Stimulated activated naive CD8-positive, alpha-beta T cell treated with anti-CD3 and anti-CD28 coated beads, Interleukin-15, amount 100 ng/mL, for 72 hours (primary cell): Measurements from ENCODE around the gene RCBTB1.
"Not testable (repeated sequence)": the region's sequence is repeated elsewhere in the genome, so short reads cannot be mapped to it uniquely, and the experiment has no call there.

ENCODE experiments used
- ATAC-seq: fragments of 150-1000 bp; cut with Tn5 transposase; 2 replicates; pipeline ENCODE4 v1.10.0; 2021; ENCODE audit warnings: mild to moderate bottlenecking, moderate library complexity
- DNase-seq, 2 donors: peaks; one replicate each; pipeline ENCODE4 v3.0.0; 2021 to 2022
- H3K27ac Mint-ChIP-seq, 2 donors: one replicate each; pipeline ENCODE4 v1.8.0; 2022; ENCODE audit warnings: mild to moderate bottlenecking in 2 of 2, mixed read lengths in 2 of 2, moderate library complexity in 2 of 2
- H3K27me3 Mint-ChIP-seq: one replicate; pipeline ENCODE4 v1.8.0; 2022; ENCODE audit warnings: mixed read lengths
- H3K4me1 Mint-ChIP-seq: one replicate; pipeline ENCODE4 v1.8.0; 2022; ENCODE audit warnings: mild to moderate bottlenecking, mixed read lengths
- H3K4me3 Mint-ChIP-seq, 2 donors: one replicate each; pipeline ENCODE4 v1.8.0; 2022; ENCODE audit warnings: mild to moderate bottlenecking in 2 of 2, mixed read lengths in 2 of 2, moderate library complexity in 1 of 2
- H3K9me3 Mint-ChIP-seq, 2 donors: one replicate each; pipeline ENCODE4 v1.8.0; 2022; ENCODE audit warnings: mixed read lengths in 2 of 2

The RCBTB1 gene

DNA sequence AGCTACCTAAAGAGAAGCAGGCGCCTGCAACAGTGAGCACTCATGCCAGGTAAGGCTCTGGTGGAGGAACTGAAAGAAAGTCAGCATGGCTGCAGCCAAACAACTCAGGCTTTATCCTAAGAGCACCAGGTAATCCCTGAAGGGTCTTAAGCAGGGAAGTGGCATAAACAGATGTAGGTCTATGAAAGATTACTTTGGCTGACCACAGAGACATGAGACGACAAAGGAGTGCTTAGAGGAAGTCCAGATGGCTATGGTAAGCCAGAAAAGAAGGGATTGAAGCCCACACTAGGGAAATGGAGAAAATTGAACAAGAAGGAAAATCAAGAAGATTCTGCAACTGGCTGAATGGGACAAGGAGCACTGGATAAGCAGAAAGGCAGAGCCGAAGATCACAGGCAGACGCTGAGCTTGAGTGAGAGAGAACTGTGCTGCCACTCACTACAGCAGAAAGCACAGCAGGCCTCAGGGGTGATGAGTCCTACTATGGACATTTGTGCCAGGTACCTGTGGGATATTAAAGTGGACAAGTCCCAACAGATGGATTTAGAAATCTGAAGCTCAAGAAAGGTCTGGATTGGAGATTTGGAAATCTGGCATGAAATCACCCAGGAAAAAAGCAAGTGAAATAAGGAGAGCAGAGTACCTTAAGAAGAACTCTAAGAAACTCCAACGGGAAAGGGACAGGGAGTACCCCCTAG is 4.2 kb downstream of the RCBTB1 start:
- no peaks in the 10 kb centered on the region for H3K27me3 Mint-ChIP-seq
- H3K9me3 Mint-ChIP-seq = no peaks in the 10 kb centered on the region
- ATAC-seq = no peak
- H3K27ac Mint-ChIP-seq = no peak overlapping the region
- no peak for DNase-seq
- no peak overlapping the region for H3K4me3 Mint-ChIP-seq
- H3K4me1 Mint-ChIP-seq = peaks cover 23% of the 10 kb centered on the region

DNA sequence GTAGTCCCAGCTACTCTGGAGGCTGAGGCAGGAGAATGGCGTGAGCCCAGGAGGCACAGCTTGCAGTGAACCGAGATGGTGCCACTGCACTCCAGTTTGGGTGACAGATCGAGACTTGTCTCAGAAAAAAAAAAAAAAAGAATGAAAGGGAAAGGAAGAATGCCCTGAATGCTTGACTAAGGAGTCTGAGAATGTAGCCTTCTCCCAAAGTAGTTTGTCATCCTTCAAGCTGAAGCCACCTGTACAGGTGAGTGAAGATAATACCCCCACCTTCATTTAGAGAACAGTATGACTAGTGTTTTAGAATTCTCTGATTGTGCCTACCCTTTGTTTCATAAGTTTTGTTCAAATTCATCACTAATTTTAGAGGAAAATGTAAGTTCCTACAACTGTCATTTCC is 5.9 kb downstream of the RCBTB1 start:
- Mint-ChIP-seq H3K27ac (no peak overlapping the region), H3K27me3 (no peaks in the 10 kb centered on the region), H3K9me3 (no peaks in the 10 kb centered on the region), H3K4me3 (no peak overlapping the region), H3K4me1 (peaks cover 16% of the 10 kb centered on the region)
- ATAC-seq = no peak
- no peak for DNase-seq

DNA sequence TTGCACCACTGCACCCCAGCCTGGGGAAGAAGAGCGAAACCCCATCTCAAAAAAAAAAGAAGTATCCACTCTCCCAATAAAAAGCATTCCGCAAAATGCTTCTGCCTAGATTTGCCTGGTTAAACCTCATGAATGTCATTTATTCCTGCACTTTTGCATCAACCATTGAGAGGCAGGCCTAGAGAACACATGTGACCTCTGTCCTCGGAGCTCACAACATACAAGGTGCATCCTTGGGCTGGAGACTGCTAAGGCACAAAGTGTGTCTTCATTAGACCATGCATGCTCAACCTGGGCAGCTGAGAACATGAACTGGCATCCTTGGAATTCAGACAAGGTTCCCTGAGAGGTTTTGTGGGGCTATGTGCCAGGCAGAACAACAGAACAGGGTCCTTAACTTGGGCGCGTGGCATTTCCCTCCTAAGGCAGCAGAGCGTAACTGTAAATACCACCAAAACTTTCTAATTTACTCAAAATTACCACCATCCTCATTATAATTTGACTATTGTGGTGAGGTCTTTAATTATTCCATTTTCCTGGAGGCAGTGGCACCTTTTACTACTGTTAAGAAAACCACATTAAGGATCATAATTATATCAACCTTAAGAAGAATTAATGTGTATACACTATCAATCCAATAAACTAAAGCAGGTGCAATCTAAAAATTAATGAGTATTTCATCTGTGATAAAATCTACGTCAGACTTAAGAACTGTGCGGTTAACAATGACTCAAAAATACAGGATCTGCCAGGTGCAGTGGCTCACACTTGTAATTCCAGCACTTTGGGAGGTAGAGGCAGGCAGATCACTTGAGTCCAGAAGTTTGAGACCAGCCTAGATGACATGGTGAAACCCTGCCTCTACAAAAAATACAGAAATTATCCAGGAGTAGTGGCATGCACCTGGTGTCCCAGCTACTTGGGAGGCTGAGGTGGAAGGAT is 13.8 kb downstream of the RCBTB1 start:
- Mint-ChIP-seq H3K4me1 (peaks cover 28% of the 10 kb centered on the region), H3K27me3 (no peaks in the 10 kb centered on the region), H3K4me3 (no peak overlapping the region), H3K9me3 (no peaks in the 10 kb centered on the region), H3K27ac (no peak overlapping the region)
- ATAC-seq (peak; percentile 50), DNase-seq (no peak)

DNA sequence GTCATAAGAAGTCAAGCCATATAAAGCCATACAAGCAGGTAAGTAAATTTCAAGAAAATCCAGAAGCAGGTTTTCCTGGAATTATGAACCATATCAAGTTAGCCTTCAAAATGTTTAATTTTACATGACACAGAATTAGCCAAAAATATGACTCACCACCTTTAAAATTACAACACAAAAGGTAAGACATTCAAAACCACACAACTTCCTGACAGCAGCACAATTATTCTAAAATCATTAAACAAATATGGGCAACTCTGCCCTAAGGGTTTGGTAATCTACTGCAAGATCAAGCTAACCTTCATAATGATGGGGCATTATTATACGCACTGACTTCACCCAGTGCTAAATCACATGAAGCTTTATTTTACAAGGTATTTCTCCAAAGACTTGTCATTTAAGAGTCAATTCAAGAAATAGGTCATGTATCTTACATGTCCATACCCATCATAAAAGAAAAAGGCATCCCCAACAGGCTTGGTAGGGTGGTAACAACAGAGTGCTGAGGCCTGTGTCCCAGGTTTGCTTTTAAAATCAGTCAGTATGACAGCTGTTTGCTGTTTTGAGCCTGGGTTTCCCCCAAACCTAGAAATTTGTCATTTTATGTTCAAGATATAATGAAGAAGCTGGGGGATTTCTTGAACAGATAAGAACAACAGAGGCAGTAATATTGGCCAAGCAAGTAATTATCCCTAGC is 15.2 kb downstream of the RCBTB1 start:
- Mint-ChIP-seq H3K27ac (peak overlapping the region; percentile 37 to 71), H3K9me3 (no peaks in the 10 kb centered on the region), H3K27me3 (no peaks in the 10 kb centered on the region), H3K4me1 (peaks cover 28% of the 10 kb centered on the region), H3K4me3 (peak overlapping the region; percentile 41 to 50)
- DNase-seq (peak in 1 of 2 donors; percentile 31), ATAC-seq (peak; percentile 92)

DNA sequence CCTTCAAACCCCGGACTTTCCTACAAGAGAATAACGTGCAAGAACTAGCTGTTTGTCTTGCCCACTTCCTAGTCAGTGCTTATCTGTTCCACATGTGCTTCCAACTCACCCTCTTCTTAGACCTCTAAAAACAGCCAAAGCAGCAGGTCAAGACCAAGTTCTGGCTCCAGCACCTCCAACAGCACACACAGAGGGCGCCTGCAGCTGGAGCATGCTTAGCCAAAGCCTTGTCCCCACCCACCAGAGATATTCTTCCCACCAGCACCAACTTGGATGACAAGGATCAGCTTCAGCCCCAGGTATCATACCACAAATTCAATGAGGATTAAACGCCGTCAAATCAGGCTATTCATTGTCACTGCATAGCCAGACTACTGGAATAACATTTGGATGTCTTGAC is 17.9 kb downstream of the RCBTB1 start:
- no peaks in the 10 kb centered on the region for H3K9me3 Mint-ChIP-seq
- H3K4me1 Mint-ChIP-seq = peaks cover 28% of the 10 kb centered on the region
- DNase-seq (no peak), ATAC-seq (no peak)
- H3K27me3 Mint-ChIP-seq = no peaks in the 10 kb centered on the region
- H3K4me3 Mint-ChIP-seq = no peak overlapping the region
- H3K27ac Mint-ChIP-seq = no peak overlapping the region

DNA sequence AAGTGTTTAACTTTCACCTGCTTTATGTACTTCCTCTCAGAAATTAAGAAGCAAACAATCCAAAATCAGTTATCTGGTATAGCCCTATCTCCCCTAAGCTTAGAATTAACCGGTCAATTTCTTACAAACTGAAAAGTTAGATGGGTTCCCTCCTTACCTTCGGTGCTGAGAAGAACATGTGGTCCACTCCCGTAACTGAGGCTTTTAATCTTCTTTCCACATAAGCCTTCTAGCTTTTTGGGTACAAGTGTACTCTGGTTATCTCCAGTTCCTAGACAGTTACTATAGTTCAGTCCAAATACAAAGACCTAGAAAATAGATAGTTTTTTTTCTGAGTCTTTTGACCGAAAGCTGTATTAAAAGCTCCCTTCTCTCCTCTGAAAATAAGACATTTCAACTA is 18.9 kb downstream of the RCBTB1 start:
- H3K9me3 Mint-ChIP-seq = no peaks in the 10 kb centered on the region
- H3K27me3 Mint-ChIP-seq = no peaks in the 10 kb centered on the region
- no peak overlapping the region for H3K27ac Mint-ChIP-seq
- peaks cover 24% of the 10 kb centered on the region for H3K4me1 Mint-ChIP-seq
- ATAC-seq = no peak
- DNase-seq = no peak
- no peak overlapping the region for H3K4me3 Mint-ChIP-seq

DNA sequence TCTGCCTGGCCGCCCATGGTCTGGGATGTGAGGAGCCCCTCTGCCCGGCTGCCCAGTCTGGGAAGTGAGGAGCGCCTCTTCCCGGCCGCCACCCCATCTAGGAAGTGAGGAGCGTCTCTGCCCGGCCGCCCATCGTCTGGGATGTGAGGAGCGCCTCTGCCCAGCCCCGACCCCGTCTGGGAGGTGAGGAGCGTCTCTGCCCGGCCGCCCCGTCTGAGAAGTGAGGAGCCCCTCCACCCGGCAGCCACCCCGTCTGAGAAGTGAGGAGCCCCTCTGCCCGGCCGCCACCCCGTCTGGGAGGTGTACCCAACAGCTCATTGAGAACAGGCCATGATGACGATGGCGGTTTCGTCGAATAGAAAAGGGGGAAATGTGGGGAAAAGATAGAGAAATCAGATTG is 19.9 kb downstream of the RCBTB1 start:
- H3K27me3 Mint-ChIP-seq, ATAC-seq, H3K4me3 Mint-ChIP-seq, H3K27ac Mint-ChIP-seq, H3K9me3 Mint-ChIP-seq, DNase-seq: not testable (repeated sequence)
- peaks cover 23% of the 10 kb centered on the region for H3K4me1 Mint-ChIP-seq

DNA sequence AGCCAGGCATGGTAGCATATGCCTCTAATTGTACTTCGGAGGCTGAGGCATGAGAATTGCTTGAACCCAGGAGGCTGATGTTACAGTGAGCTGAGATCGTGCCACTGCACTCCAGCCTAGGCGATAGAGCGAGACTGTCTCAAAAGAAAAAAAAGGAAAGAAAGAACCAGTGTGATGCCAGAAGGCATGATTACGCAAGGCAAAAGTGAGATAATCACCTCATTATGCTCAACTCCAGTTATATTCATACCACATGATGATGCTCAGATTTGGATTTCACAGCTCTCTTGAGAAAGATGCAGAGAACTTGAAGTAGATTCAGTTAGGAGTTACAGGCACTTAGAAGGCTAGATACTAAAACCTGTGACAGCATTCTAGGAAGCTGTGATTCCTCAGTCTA is 21.8 kb downstream of the RCBTB1 start:
- ATAC-seq (no peak), DNase-seq (no peak)
- H3K4me3 Mint-ChIP-seq = no peak overlapping the region
- H3K4me1 Mint-ChIP-seq = peaks cover 15% of the 10 kb centered on the region
- peak overlapping the region in 1 of 2 donors; percentile 19 for H3K27ac Mint-ChIP-seq
- no peaks in the 10 kb centered on the region for H3K9me3 Mint-ChIP-seq
- H3K27me3 Mint-ChIP-seq = no peaks in the 10 kb centered on the region

DNA sequence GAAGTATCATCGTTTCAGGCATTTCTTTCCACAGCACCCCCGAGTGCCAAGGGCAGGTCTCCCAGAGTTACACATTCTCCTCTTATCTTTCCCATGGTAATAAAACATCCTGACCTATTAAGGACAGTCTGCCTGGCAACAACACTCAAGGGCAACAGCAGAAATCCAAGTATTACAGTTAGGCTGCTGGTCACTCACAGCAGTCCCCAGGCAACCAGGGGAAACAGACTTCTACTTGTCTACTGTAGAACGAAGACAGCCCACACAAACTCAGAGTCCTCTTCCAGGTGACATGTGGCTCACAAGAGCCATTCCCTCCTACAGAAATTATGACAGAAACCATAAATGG is 24.3 kb downstream of the RCBTB1 start:
- Mint-ChIP-seq H3K27me3 (no peaks in the 10 kb centered on the region), H3K4me3 (no peak overlapping the region), H3K9me3 (no peaks in the 10 kb centered on the region), H3K27ac (no peak overlapping the region), H3K4me1 (peaks cover 15% of the 10 kb centered on the region)
- DNase-seq = no peak
- ATAC-seq = no peak

DNA sequence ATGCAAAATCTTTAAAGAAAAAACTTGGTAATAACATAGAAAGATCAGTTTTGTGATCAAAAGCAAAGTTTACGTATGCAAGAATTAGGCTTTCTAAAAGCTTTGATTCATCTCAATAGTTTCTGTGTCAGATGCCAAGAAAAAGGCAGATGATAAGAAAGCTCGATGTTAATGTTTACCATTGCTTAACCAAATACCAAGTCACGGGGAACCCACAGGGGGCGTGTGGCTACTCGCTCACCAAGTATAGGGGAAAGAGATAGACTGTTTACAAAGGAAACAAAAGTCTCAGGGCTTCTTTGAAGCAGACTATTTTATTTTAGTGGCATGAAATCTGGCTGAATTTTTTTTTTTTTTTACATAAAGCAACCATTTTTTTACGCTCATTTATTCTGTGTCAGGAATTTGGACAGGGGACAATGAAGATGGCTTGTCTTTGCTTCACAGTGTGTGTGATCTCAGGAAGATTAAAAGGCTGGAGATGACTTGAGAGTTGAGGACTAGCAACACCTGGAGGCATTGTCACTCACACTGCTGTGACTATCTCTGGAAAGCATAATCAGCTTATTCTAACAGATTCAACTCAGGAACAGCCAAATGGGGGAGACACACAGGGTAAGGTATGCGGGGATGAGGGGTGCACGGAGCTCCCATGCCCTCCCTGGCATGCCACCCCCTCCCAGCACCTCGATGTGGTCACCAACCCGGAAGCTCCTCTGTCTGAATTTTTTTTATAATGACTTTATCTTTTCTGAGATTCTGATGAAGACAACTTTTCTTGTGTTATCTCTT is 24.9 kb downstream of the RCBTB1 start:
- H3K9me3 Mint-ChIP-seq = no peaks in the 10 kb centered on the region
- peak overlapping the region in 1 of 2 donors; percentile 27 for H3K27ac Mint-ChIP-seq
- H3K4me3 Mint-ChIP-seq = no peak overlapping the region
- peaks cover 15% of the 10 kb centered on the region for H3K4me1 Mint-ChIP-seq
- no peak for DNase-seq
- H3K27me3 Mint-ChIP-seq = no peaks in the 10 kb centered on the region
- no peak for ATAC-seq

DNA sequence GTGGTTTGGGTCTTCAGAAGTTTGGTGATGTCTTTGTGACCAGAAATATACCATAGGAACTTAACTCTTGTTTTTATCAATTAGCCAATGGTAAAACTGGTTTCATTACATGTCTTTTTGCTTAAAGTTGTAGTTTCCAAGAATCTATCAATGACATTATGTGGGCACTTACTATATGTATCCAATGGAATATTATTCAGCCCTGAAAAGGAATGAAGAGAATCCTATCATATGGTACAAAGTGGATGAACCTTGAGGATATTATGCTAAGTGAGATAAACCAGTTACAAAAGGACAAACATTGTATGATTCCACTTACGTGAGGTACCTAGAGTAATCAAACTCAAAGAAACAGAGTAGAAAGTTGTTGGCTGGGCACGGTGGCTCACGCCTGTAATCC is 26.4 kb downstream of the RCBTB1 start:
- DNase-seq = no peak
- Mint-ChIP-seq H3K4me3 (no peak overlapping the region), H3K27me3 (no peaks in the 10 kb centered on the region), H3K9me3 (no peaks in the 10 kb centered on the region), H3K4me1 (peaks cover 15% of the 10 kb centered on the region), H3K27ac (no peak overlapping the region)
- no peak for ATAC-seq

DNA sequence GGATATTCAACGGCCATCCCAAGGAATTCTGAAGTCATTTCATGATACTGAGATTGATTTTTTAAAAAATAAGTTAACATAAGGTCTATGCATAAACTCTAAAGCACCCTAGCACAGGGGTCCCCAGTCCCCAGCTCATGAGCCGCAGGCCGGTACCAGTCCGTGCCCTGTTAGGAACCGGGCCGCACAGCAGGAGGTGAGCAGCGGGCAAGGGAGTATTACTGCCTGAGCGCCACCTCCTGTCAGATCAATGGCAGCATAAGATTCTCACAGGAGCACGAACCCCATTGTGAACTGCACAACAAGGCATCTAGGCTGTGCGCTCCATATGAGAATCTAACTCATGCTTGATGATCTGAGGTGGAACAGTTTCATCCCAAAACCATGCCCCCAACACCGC is 31.0 kb downstream of the RCBTB1 start:
- Mint-ChIP-seq H3K27ac (no peak overlapping the region), H3K27me3 (no peaks in the 10 kb centered on the region), H3K4me1 (no peaks in the 10 kb centered on the region), H3K4me3 (no peak overlapping the region), H3K9me3 (no peaks in the 10 kb centered on the region)
- no peak for ATAC-seq
- no peak for DNase-seq

DNA sequence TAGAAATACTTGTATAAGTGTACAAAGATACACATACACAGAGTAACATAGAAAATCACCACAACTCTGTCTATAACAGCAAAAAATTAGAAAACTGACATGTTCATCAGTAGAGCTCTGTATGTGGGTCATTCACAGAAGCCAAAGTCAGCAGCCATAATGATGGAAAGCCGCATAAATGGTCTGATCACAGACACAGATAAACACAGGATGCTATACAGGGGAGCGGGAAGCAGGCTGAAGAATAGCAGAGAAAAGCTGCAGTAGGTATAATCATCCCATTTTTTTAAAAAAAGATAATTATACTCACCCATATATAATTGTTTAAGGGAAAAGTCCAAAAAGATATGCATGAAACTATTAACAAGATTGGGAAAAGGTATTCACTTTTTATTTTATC is 31.5 kb downstream of the RCBTB1 start:
- Mint-ChIP-seq H3K4me3 (no peak overlapping the region), H3K27me3 (no peaks in the 10 kb centered on the region), H3K4me1 (no peaks in the 10 kb centered on the region), H3K9me3 (no peaks in the 10 kb centered on the region), H3K27ac (no peak overlapping the region)
- no peak for ATAC-seq
- DNase-seq = no peak

DNA sequence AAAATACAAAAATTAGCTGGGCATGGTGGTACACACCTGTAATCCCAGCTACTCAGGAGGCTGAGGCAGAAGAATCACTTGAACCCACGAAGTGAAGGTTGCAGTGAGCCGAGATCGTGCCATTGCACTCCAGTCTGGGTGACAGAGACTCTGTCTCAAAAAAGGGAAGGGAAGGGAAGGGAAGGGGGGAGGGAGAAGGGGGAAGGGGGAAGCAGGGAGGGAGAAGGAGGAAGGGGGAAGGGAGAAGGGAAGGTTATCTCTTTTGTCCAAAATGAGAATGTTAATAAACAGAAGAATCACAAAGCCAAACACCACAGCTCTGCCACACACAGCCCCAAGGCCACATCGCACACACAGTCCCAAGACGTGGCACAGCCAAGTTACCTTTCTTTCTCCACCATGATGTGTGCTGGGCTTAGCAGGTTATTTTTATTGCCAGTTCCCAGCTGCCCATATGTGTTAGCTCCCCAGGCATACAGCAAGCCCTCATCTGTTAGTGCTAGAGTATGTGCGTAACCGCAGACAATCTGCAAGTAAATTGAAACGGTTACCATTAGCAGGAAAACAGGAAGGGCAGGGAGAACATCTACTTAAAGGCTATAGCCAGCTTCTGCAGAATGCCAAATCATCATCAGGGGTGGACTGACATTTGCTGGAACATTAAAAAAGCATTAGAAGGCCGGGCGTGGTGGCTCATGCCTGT is 34.3 kb downstream of the RCBTB1 start:
- Mint-ChIP-seq H3K4me3 (no peak overlapping the region), H3K27ac (no peak overlapping the region)

DNA sequence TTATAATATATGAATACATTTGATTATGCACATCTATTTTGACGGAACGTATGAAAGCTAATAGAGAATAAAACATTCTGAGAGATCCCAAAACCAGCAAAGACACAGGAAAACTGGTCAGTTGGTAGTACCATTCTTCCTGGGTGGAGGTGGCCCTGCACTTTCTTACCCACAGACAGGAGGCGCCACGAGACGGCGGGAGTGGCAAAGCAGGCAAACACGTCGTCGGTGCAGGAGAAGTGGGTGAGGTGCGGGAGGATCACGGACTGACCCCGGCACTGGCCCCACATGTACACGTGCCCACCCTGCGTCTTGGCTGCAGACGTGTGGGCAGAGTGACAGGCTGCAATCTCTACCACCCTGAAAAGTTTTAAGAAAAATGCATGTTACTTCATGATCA is 36.1 kb downstream of the RCBTB1 start:
- Mint-ChIP-seq H3K27me3 (no peaks in the 10 kb centered on the region), H3K27ac (no peak overlapping the region), H3K4me1 (no peaks in the 10 kb centered on the region), H3K9me3 (no peaks in the 10 kb centered on the region), H3K4me3 (no peak overlapping the region)
- DNase-seq (no peak), ATAC-seq (no peak)

More for the DNA sequence above, 34.3 kb downstream of the RCBTB1 start:
- no peak for DNase-seq
- Mint-ChIP-seq H3K27me3 (no peaks in the 10 kb centered on the region), H3K4me1 (no peaks in the 10 kb centered on the region), H3K9me3 (no peaks in the 10 kb centered on the region)
- no peak for ATAC-seq
